Erythroblast (primary cell): ENCODE measurements around the gene ABCC3.
A peak's percentile ranks its signal among the peaks of the same experiment; 100 is the strongest.

Source experiments
- DNase-seq, 2 experiments: peaks; one replicate each; lab custom pipeline; 2025; lab: John Stamatoyannopoulos, UW
- GATA1 ChIP-seq: IDR thresholded peaks from 2 replicates; pipeline ENCODE4 v1.6.1; 2011; ENCODE audit warnings: low read depth, mild to moderate bottlenecking, control low read depth, low read length, moderate library complexity
- POLR2A ChIP-seq: IDR thresholded peaks from 2 replicates; pipeline ENCODE4 v1.6.1; 2011; ENCODE audit warnings: mild to moderate bottlenecking, low read length

Gene ABCC3, protein sequence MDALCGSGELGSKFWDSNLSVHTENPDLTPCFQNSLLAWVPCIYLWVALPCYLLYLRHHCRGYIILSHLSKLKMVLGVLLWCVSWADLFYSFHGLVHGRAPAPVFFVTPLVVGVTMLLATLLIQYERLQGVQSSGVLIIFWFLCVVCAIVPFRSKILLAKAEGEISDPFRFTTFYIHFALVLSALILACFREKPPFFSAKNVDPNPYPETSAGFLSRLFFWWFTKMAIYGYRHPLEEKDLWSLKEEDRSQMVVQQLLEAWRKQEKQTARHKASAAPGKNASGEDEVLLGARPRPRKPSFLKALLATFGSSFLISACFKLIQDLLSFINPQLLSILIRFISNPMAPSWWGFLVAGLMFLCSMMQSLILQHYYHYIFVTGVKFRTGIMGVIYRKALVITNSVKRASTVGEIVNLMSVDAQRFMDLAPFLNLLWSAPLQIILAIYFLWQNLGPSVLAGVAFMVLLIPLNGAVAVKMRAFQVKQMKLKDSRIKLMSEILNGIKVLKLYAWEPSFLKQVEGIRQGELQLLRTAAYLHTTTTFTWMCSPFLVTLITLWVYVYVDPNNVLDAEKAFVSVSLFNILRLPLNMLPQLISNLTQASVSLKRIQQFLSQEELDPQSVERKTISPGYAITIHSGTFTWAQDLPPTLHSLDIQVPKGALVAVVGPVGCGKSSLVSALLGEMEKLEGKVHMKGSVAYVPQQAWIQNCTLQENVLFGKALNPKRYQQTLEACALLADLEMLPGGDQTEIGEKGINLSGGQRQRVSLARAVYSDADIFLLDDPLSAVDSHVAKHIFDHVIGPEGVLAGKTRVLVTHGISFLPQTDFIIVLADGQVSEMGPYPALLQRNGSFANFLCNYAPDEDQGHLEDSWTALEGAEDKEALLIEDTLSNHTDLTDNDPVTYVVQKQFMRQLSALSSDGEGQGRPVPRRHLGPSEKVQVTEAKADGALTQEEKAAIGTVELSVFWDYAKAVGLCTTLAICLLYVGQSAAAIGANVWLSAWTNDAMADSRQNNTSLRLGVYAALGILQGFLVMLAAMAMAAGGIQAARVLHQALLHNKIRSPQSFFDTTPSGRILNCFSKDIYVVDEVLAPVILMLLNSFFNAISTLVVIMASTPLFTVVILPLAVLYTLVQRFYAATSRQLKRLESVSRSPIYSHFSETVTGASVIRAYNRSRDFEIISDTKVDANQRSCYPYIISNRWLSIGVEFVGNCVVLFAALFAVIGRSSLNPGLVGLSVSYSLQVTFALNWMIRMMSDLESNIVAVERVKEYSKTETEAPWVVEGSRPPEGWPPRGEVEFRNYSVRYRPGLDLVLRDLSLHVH (N-terminal part only)

GRCh38 chr17:50634224-50634914 is at the start of gene ABCC3:
TSS of gene ABCC3 (plus strand) at chr17:50634881. CDS start at chr17:50634937, 56 bp downstream.
- DNase-seq: peak in 1 of 2 experiments; percentile 17
- TF ChIP-seq GATA1 (no peak), POLR2A (no peak)

- no peak for DNase-seq
- no peak for TF ChIP-seq GATA1
- TF ChIP-seq POLR2A: no peak
Measured at GRCh38 chr17:50585346-50585745, 49.3 kb upstream of the ABCC3 start.

- no peak for TF ChIP-seq POLR2A
- no peak for TF ChIP-seq GATA1
- DNase-seq: no peak
Measured at GRCh38 chr17:50585891-50586290, 48.8 kb upstream of the ABCC3 start.

DNA sequence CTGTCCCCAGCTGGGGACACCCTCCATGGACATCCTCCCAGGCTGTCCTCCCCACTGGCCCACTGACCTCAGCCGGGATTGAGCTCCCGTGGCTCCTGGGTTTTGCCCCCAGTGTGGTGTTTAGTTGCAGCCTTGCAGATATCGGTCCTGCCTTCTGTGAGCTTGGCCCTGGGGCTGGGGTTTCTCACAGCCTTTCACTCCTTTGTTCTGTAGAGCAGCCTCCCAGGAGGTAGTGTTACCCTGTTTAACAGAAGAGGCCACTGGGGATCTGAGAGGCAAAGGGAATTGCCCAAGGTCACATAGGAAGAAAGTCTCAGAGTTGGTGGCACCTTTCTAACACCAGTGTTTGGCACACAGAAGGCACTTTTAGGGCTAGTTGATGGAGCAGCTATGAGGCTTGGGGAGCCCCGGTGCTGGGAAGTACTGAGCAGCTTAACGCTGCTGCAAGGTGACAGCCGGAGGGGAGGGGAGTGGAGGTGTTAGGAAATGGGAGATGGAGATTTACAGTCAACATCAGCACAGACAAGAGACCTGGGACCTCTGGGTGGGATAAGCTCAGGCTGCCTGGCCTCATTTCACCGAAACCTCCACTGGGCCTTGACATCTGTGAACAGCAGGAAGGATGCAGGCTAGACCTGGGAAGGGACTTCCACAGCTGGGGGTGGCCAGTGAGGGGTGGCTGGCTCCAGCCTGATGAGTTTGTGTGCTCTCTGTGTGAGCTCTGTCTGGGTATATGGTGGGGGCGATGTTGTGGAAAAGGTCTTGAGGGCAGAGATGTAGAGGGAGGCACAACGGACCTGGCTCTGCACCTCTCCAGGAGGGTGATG is 48.0 kb upstream of the ABCC3 start:
- no peak for DNase-seq
- no peak for TF ChIP-seq POLR2A
- TF ChIP-seq GATA1: no peak

DNA sequence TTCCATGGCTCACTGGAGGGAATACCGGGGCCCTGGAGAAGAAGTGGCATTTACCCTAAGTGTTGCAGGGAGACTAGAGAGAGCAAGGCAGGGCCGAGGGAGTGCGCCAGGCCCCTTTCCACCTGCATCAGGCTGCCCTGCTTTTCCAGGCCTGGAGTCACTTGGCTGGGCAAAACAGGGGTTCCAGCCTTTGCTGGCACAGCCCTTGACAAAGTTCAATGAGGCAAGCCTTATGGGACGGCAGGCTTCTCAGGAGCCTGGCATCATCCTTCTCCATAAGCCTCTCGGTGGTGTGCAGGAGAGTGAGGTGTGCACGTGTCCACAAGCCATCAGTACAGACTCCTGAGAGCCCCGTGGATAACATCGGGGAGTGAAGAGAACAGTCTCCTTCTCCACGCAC is 47.1 kb upstream of the ABCC3 start:
- no peak for DNase-seq
- TF ChIP-seq GATA1: no peak
- no peak for TF ChIP-seq POLR2A

DNA sequence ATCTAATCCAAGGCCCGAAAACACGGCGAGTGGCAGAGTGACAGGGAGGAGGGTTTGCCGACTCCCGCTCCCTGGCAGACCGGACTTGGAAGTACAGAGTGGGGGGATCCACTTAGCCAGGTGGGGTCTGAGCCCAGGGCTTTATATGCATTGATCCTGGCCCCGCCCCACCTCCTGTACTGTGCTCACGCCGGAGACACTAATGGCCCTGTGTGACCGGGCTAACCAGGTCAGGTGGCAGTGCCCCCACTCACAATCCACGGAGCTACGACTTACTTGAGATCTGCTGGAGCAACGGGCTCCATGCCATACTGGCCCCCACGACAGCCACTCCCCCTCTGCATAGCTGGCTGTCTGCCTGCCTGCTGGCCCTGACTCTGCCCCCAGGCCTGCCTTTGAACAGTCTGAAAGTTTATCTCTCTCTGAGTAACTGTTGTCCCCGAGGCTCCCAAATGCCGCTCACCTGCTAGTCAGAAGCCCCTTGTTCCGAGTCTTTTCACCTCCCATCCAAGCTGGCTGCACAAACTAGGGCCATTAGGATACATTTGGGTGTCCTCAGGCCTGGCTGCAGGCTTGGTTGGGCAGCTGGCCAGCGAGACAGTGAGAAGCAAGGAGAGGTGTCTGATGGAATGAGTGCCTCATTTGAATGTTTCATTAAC is 46.2 kb upstream of the ABCC3 start:
- TF ChIP-seq GATA1 (no peak), POLR2A (no peak)

GRCh38 chr17:50589095-50589705 is 45.5 kb upstream of the ABCC3 start:
- no peak for DNase-seq
- TF ChIP-seq POLR2A (no peak), GATA1 (no peak)

More for the DNA sequence above, 46.2 kb upstream of the ABCC3 start:
- no peak for DNase-seq

DNA sequence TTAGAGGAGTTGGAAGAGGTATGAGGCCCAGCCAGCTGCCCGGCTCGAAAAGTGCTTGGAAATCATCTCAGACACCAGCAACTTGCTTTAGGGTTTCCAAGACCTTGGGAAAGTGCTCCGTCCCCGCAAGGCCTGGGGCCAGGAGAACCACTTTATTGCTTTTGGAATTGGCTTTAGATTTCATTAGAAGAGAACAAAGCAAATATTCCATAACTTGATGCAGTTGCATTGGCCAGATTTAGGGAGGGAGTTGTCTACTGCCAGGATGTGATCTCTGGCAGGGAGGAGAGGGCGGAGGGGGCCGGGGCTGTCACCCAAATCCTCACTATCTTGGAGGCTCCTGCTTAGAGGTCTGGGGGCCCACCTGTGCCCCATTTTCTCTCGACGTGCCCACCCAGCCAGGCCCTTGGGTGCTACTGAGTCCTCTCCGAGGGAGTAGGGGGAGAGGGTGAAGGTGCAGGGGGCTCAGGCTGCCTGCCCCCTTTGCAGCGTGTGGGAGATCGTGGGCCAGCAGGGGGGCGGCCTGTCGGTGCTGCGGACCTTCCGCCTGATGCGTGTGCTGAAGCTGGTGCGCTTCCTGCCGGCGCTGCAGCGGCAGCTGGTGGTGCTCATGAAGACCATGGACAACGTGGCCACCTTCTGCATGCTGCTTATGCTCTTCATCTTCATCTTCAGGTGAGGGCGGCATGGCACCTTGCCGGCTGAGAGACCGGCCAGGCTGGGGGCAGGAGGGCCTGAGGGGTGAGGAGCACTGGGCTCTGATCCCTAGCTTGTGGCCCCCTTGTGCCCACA is 43.5 kb upstream of the ABCC3 start:
- DNase-seq: no peak
- TF ChIP-seq POLR2A (no peak), GATA1 (no peak)

- no peak for DNase-seq
- TF ChIP-seq POLR2A (no peak), GATA1 (no peak)
Measured at GRCh38 chr17:50593321-50593720, 41.4 kb upstream of the ABCC3 start.

GRCh38 chr17:50594128-50594823 is 40.4 kb upstream of the ABCC3 start:
- DNase-seq: no peak
- TF ChIP-seq GATA1 (no peak), POLR2A (no peak)
